HFFc6 (cell line): ENCODE results near the gene CSF2RB. TPM values are rescaled to one million over a fixed set of nuclear protein-coding genes. Genes with fewer than 3 reads are reported as not detected.

Source experiments
- DNase-seq: peaks from one replicate; pipeline ENCODE4 v3.0.0-alpha.2; 2018
- H3K27ac Mint-ChIP-seq: 2 replicates; pipeline ENCODE4 v1.8.0; 2020; ENCODE audit warnings: mild to moderate bottlenecking, mixed read lengths
- H3K27me3 Mint-ChIP-seq: 2 replicates; pipeline ENCODE4 v1.8.0; 2021; ENCODE audit warnings: mild to moderate bottlenecking, moderate library complexity, mixed read lengths; ENCODE audit not compliant: insufficient read depth
- H3K36me3 Mint-ChIP-seq: 2 replicates; pipeline ENCODE4 v1.8.0; 2021; ENCODE audit warnings: low read depth, mixed read lengths
- H3K4me1 Mint-ChIP-seq: 2 replicates; pipeline ENCODE4 v1.8.0; 2020; ENCODE audit warnings: low read depth, mixed read lengths
- H3K4me3 Mint-ChIP-seq: 2 replicates; pipeline ENCODE4 v1.8.0; 2020; ENCODE audit warnings: mild to moderate bottlenecking, moderate library complexity, mixed read lengths
- H3K9me3 Mint-ChIP-seq: 2 replicates; pipeline ENCODE4 v1.8.0; 2020; ENCODE audit warnings: mild to moderate bottlenecking, mixed read lengths
- CTCF ChIP-seq: fragments of 200-600 bp; sonication (generic); IDR thresholded peaks from 2 replicates; pipeline ENCODE4 v1.5.0; 2021; ENCODE audit warnings: antibody characterized with exemption, mild to moderate bottlenecking
- total RNA-seq, 6 experiments: library from RNA; stranded (reverse); fragmentation: NEBNext Ultra II Directional; extraction: Animal tissue kit (Norgen Biotek cat#: 25700); gene quantifications; 2 replicates in 1 of 6; 3 replicates in 5 of 6; pipeline ENCODE4 v1.2.3, GENCODE V29; 2021

CSF2RB gene
- total RNA-seq, 6 experiments from 2014 or later, result 0.76 to 3.2 (median 2.4) TPM

GRCh38 chr22:36935694-36936093 lies 22.3 kb downstream of the CSF2RB start:
- Mint-ChIP-seq H3K36me3 (no peaks in the 10 kb centered on the region), H3K27ac (no peak overlapping the region), H3K4me3 (no peak overlapping the region), H3K4me1 (no peaks in the 10 kb centered on the region), H3K9me3 (no peaks in the 10 kb centered on the region), H3K27me3 (peaks cover 47% of the 10 kb centered on the region)
- no peak for TF ChIP-seq CTCF
- DNase-seq, result no peak

- H3K4me3 Mint-ChIP-seq, result no peak overlapping the region
- no peaks in the 10 kb centered on the region for H3K9me3 Mint-ChIP-seq
- TF ChIP-seq CTCF, result no peak
- H3K27me3 Mint-ChIP-seq, result peaks cover 53% of the 10 kb centered on the region
- H3K27ac Mint-ChIP-seq, result no peak overlapping the region
- no peak for DNase-seq
- no peaks in the 10 kb centered on the region for H3K36me3 Mint-ChIP-seq
- H3K4me1 Mint-ChIP-seq, result no peaks in the 10 kb centered on the region
These were observed 23.1 kb downstream of the CSF2RB start for GRCh38 chr22:36936362-36937116.

GRCh38 chr22:36937319-36938027 lies 24.0 kb downstream of the CSF2RB start:
- no peak overlapping the region for H3K4me3 Mint-ChIP-seq
- H3K27me3 Mint-ChIP-seq, result peaks cover 55% of the 10 kb centered on the region
- no peaks in the 10 kb centered on the region for H3K36me3 Mint-ChIP-seq

GRCh38 chr22:36938028-36938425 lies 24.6 kb downstream of the CSF2RB start:
- Mint-ChIP-seq H3K27me3 (peaks cover 50% of the 10 kb centered on the region), H3K27ac (no peak overlapping the region), H3K4me3 (no peak overlapping the region), H3K4me1 (no peaks in the 10 kb centered on the region), H3K9me3 (no peaks in the 10 kb centered on the region), H3K36me3 (no peaks in the 10 kb centered on the region)
- no peak for TF ChIP-seq CTCF
- no peak for DNase-seq

More at GRCh38 chr22:36937319-36938027, 24.0 kb downstream of the CSF2RB start:
- Mint-ChIP-seq H3K27ac (no peak overlapping the region), H3K4me1 (no peaks in the 10 kb centered on the region), H3K9me3 (no peaks in the 10 kb centered on the region)
- no peak for DNase-seq
- no peak for TF ChIP-seq CTCF

GRCh38 chr22:36938886-36939285 lies 25.5 kb downstream of the CSF2RB start:
- Mint-ChIP-seq H3K36me3 (no peaks in the 10 kb centered on the region), H3K27ac (no peak overlapping the region), H3K27me3 (peaks cover 51% of the 10 kb centered on the region)

More at GRCh38 chr22:36938886-36939285, 25.5 kb downstream of the CSF2RB start:
- no peak for DNase-seq
- no peaks in the 10 kb centered on the region for H3K4me1 Mint-ChIP-seq
- no peak overlapping the region for H3K4me3 Mint-ChIP-seq
- TF ChIP-seq CTCF, result no peak
- H3K9me3 Mint-ChIP-seq, result no peaks in the 10 kb centered on the region
